Activated CD4-positive, CD25-positive, alpha-beta regulatory T cell treated with anti-CD3 and anti-CD28 coated beads, Interleukin-2, amount 50 U/mL, for 24 hours (primary cell): ENCODE results near the gene CALML6.
A peak's percentile ranks its signal among the peaks of the same experiment; 100 is the strongest.

Experiments used
- ATAC-seq, 2 donors: fragments of 150-1000 bp; cut with Tn5 transposase; one replicate each; pipeline ENCODE4 v1.10.0; 2021; ENCODE audit warnings: mild to moderate bottlenecking in 1 of 2, moderate library complexity in 1 of 2

CALML6 gene

DNA sequence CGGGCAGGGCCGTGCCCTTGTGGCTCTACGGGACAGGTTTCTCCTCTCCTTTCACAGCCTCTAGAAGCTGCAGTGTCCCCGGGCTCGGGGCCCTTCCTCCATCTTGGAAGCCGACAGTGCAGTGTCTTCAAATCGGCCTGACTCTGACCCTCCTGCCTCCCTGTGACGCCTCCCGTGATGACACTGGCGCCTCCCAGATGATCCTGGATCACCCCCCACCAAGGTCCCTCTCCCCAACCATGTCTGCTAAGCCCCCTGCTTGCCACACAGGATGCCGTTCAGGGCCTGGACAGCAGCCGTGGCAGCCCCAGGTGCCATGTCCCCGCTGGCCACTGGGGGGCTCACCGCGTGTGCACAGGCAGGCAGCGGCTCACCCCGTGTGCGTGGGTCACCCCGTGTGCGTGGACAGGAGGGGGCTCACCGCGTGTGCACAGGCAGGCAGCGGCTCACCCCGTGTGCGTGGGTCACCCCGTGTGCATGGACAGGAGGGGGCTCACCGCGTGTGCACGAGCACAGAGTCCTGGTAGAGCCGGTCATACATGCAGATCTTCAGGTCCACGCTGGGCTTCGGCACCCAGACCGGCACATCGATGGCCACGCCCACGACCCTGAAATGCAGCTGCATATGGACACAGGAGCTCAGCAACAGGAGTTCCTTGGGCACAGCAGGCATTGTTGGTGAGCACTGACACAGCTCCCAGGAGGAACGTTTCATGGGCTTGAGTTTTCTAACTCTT is 28.9 kb downstream of the CALML6 start:
- peak; percentile 89 for ATAC-seq

DNA sequence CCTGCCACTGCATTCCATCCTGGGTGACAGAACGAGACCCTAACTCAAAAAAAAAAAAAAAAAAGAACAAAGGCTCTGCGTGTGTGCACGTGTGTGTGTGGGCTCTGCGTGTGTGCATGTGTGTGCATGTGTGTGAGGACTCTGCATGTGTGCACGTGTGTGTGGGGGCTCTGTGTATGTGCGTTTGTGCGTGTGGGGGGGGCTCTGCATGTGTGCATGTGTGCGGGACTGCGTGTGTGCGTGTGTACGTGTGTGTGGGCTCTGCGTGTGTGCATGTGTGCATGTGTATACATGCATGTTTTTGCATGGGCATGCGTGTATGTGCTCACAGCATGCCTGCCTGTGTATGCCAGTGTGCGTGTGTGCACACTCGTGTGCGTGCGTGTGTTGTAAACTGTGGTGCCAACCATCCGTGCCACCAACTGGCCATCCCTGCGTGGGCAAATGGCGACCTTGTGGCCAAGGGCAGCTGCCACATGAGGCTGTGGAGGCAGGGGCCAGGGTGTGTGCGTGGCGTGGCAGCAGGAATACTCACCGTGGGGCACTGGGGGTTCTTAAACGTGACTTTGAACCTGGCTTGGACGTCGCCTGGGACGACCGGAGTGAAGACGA is 30.8 kb downstream of the CALML6 start:
- ATAC-seq: no peak

DNA sequence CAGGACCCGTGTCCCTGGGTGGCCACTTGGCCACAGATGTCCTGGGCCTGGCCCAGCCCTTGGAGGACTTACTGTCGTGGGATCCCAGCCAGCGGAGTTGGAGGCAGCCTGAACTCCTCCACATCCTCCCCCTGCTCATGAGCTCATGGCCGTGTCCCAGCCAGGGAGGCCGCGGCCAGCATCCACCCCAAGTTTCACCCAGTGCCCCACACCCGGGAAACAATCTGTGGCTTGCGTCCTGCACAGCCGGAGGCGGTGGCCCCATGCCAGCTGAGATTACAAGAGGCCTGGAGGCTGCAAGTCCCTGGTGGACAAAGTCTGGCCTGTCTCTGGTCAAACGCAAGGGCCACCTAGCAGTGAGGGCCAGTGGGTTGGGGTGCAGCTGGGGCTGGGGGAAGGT is 31.5 kb downstream of the CALML6 start:
- no peak for ATAC-seq

DNA sequence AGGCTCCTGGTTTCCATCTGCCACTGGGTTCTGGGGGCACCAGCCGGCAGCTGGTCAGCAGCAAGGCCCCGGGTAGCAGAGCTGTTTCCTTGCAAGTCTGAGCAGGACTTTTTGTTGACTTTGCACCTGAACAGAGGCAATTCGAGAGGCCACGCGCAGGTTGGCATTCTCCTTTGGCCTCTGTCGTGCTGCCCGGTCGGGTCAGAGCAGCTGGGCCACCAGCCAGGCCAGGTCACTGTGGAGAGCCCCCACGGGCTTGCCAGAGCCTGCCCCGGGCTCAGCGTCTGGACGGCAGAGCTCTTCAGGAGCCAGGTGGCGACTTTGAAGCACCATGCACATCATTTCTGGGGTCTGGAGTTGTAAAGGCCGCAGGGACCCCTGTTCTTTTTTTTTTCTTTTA is 32.4 kb downstream of the CALML6 start:
- ATAC-seq: no peak

DNA sequence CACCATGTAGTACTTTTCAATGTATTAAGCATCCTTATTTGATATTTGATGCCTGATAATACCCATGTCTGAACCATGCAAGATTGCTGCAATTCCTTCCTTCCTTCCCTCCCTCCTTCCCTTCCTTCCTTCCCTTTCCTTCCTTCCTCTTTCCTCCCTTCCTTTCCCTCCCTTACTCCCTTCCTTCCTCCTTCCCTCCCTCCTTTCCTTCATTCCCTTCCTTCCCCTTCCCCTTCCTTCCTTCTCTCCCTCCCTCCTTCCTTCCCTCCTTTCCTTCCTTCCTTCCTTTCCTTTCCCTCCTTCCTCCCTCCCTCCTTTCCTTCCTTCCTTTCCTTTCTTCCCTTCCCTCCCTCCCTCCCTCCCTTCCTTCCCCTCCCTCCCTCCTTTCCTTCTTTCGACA is 33.7 kb downstream of the CALML6 start:
- ATAC-seq: no peak

DNA sequence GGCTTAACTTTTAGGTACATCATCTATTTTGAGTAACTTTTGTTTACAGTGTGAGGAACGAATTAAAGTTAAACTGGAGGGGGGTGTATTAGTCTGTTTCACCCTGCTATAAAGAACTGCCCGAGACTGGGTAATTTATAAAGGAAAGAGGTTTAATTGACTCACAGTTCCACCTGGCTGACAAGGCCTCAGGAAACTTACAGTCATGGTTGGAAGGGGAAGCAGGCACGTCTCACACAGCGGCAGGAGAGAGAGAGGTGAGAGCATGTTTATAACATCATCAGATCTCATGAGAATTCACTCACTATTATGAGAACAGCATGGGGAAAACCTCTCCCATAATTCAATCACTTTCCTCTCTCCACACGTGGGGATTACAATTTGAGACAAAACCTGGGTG is 35.9 kb downstream of the CALML6 start:
- ATAC-seq: no peak

DNA sequence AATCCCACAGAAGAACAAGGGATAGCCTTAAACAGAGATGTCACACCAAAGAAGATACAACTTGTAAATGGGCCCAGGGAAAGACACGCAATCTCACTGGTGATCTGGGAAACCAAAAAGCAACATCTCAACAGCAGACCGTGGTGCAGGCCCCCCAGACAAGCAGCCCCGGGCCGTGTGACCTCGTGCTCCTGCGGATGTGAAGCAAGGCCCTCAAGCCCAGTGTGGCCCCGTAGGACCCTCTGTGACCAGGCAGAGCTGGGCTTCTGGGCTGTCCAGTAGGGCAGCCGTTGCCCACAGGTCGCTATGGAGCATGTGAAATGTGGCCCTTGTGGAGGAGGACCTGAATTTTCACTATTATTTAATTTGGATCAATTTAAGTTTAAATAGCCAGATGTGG is 39.0 kb downstream of the CALML6 start:
- ATAC-seq: no peak

DNA sequence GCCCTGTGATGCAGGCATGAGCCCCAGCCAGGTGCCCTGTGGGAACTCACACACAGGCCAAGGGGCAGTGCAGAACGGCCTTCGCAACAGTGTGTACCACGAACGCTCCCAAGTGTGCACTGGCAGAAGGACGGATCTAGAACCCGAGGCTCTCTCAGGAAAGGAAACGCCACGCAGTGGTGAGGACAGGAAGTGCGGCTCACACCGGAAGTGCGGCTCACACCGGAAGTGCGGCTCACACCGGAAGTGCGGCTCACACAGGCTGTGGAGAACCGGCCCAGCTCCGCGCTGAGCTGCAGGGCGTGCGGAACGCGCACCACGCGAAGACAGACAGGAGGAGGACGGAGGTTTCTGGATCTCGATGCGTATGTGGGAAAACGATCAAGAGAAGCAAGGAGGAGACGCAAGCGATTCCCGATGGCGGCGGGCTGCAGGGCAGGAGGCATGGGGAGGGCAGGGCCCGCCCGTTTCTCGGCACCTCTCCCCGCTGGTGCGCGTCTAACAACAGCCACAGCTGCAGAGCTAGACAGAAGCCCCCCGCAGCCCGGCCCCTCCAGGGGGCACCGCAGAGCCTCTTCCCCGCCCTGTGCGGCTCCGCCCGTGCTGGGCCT is 39.9 kb downstream of the CALML6 start:
- ATAC-seq: no peak

DNA sequence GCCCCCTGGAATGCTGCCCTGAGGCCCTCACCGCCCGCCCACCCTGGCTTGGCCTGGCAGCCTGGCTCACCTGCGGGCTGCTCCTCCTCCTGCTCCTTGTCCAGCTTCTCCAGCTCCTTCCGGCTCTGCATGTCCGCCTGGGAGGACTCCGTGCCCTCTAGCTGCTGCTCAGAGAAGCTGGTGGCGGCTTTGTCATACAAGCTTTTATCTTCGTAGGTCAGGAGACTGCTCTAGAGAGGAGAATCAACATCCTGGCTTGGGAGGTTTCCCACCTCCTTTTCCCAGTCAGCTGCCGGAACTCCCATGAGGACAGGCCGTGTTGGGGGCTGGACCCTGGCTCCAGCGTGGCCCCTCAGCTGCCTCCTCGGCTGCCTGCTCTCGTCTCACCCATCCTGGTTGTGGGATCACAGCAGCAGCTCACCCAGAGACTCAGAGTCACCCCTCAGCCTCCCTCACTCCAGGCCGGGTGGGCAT is 40.6 kb downstream of the CALML6 start:
- ATAC-seq: no peak

DNA sequence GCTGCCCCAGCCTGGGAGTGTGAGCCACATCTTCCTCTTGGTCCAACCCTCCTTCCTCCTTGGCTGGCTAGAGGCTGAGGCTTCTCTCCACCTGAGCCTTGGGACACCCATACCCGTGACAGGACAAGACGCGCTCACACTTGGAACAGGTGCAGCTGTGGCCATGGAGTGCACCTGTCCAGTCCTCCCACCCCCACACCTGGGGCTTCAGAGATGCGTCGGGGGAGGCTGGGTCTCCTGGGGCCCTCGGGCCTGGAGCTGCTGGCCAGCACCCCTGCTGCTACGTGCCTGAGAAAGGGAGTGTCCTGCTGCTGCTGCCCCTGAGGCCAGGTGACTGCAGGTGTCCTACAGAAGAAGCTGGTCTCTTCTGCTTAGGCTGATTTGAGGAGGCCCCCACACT is 41.0 kb downstream of the CALML6 start:
- ATAC-seq: no peak

DNA sequence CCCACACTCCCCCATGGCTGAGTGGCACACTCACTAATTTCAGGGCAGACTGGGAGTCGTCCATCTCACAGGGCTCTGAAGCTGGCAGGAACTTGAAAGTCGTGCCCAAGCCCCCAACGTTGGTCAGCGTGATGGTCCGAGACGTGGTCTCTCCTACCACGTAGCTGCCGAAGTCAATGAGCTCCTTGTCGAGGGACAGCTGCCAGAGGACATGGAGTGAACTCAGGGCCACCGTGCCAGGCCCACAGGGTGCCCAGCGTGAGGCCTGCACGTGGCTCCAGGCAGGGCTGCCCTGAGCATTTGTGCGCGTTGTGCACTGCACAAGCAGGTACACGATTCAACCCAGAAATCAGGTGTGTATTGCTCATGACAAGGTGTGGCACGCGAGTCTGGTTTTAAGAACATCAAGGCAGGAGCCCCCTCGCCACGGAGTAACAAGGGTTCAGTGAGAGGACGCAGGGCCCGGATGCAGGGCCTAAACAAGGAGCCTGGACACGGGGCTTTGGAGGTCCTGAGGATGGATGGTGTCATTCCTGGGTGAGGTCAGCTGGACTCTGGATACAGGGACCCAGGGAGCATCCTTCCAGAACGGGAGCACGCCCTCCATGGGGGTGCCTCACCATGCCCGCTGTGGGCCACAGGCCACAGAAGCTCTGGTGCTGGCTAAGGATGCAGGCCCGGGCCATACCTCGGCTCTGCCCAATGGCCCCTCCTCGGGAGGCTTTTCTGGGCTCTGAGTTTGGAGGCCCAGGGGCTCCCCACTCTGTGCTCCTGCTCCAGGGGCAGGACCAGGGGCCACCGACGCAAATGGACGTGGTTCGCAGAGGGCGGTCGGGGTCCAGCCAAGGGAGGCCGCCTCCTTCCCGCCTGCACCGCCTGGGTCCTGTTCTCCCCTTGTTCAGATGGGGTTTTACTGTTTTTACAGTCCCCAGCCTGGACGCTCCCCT is 41.8 kb downstream of the CALML6 start:
- ATAC-seq: no peak

DNA sequence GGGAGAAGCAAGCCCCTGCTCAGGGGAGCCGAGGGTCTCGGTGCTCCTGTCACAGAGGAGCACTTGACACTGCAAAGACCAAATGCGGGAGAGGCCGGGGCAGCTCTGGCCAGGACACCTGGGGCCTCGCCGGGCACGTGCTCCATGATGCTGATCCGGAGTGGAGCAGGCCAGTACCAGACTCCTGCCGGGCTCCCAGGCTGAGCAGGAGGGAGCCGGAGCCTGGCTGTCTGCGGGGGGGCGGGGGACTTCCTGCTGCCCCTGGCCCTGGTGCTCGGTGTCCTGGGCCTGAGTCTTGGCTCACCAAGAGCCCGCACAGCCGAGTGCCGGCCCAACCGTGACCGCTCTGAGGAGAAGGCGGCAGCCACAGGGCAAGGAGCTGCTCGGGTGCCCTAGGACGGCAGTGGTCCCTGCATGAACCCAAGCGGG is 42.5 kb downstream of the CALML6 start:
- no peak for ATAC-seq

DNA sequence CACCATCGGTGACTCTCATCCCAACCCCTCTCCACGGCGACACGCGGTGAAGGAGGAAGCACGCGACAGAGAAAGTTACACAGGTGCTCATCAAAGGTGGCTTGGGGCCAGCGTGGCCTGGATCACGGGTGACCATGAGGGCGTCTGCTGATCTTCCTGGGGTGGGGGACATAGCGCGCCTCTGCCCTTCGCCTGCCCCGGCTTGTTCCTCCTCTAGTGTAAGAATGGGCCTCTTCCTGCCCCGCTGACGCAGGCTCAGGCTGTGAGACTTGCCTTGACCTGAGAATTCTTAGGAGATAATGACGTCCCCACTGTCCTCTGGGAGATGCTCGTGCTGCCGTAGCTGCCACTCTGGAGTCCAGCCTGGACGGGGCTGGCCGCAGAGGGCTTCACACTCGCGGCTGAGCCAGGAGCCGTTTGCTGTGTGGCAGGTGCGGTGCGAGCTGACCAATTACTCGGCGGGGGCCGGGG is 43.0 kb downstream of the CALML6 start:
- no peak for ATAC-seq

DNA sequence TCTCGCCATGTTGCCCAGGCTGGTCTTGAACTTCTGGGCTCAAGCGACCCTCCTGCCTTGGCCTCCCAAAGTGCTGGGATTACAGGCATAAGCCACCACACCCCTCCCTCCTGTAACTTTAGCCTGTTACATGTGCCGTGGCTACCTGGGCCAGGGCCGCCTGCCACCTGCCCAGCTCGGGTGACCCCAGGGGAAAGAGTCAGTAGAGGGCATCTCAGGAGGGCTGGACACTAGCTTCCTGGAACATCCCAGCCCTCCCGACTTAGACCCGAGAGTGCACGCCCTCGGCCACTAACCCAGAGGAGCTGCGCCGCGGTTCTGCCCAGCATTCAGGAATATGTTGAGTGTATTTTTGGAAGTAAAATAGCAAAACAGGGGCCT is 44.4 kb downstream of the CALML6 start:
- ATAC-seq: no peak

DNA sequence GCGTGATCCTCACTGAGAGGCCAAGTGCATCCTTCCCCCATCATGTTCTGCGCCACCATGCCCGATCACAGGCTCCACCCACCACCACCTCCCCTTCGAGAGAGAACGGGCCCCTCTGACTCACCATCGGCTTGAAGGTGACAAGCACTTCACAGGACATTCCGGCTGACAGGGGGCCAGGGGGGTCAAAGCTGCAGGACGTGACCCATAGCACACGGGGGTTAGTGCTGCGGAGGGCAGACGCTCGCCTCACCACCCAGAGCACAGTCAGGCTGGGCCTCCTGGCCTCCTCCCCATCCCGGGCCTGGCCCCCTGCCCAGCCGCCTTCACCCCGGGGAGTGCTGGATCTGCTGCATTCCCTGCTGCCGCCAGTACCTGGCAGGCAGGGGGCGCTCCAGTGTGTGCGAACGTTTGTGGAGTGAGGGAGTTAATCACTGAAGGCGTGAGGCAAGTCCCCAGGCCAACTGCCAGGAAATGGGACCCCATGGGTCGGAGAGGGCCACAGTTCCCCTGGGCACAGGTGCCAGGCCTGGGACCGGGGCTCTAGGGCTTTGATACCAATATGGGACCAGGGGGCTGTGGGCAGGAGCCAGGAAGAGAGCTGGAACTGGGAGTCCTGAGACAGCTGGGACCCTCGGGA is 44.9 kb downstream of the CALML6 start:
- peak; percentile 80 to 81 for ATAC-seq

DNA sequence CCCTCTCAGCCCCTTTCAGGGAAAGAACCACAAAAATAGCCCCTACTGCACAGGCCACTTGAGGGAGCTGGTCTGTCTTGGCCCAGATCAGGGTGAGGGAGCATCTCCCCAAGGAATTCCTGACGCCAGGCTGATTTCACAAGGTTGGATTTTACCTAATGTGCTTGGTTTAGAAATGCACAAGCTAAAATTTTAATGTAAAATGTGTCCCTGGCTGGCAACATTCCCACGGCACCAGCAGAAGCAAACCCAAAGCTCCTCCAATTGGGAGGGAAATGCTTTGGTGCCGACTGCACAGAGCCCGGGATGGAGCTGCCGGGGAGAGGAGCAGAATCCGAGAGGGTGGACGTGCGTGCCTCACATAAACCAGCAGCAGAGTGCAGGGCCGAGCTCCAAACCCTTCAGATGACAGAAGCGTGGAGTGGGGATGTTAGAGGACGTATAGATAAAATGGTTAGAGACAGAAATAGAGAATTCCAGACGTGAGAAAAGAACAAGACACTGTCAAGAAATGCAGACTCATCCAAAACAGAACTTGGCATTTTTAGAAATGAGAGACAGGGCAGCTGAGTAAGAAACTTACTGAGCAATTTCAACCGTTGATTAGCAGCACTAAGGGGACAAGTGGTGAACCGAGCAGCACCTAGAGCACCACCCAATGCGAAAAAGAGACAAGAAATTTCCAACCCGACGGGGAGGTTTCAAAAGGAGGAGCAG is 45.6 kb downstream of the CALML6 start:
- ATAC-seq: no peak

DNA sequence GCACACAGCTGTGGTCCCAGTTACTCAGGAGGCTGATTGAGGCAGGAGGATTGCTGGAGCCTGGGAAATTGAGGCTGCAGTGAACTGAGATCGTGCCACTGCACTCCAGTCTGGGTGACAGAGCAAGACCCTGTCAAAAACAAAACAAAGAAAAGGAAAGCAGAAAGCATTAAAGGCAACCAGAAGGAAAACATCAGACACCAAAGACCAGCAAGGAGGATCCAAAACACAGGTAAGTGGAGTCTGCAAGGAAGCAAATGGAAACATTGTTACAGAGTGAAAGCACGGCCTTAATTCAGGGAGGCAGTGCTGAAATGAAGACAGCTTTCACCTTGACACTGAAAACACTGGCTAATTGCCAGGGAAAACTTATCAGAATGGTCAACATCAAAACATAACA is 47.7 kb downstream of the CALML6 start:
- ATAC-seq: no peak

DNA sequence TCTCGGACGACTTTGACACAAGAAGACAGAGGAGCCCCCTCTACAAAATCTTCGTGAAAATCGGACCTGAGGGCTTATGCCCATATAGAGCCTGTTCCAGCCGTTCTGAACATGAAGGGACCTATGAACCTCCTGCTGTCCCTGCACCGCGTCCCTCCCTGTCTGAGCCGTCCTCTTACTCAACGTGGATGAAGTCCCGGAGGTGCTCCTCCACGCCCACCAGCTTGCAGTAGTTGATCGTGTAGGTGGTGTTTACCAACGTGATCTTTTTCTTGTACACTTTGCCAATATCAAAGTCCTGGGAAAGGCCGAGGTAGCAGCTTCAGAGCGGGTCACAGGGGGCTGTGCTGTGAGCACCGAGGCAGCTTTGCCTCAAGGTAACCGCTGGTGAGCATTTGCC is 48.5 kb downstream of the CALML6 start:
- no peak for ATAC-seq

DNA sequence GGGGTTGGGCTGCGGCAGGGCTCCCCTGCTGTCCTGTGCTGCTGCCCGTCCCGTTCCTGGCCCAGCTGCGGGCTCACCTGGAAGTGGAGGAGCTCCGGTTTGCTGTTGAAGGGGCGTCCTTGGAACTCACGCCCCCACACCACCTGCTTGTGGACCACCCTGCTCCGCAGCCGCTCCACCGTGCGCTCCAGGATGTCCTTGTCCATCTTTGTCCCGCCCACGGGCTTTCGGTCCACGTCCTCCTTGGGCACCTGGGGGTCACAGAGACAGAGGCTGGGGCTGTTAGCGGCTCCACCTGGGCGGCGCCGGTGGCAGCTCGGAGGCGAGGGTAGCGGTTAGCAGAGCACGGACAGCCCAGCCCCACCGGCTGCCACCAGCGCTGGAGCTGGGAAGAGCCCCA is 49.8 kb downstream of the CALML6 start:
- ATAC-seq: no peak

DNA sequence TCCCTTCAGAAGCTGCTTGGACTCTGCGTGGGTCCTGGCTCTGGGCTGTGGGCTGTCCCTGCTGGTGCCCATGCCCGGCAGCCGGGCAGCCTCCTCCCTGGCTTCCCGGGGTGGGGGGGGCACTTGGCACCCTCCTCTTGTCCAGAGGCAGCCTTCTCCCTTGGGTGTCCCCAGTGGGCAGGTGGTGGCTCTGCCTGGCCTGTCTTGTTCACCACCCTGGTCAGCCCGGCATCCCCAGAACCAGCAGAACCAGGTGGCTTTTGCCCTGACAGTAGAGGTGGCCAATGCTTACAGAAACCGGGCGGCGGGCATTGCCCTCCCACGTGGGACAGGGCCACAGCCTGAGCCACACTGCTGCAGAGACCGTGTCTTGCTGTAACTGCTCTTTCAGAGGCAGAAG is 50.5 kb downstream of the CALML6 start:
- ATAC-seq: no peak

DNA sequence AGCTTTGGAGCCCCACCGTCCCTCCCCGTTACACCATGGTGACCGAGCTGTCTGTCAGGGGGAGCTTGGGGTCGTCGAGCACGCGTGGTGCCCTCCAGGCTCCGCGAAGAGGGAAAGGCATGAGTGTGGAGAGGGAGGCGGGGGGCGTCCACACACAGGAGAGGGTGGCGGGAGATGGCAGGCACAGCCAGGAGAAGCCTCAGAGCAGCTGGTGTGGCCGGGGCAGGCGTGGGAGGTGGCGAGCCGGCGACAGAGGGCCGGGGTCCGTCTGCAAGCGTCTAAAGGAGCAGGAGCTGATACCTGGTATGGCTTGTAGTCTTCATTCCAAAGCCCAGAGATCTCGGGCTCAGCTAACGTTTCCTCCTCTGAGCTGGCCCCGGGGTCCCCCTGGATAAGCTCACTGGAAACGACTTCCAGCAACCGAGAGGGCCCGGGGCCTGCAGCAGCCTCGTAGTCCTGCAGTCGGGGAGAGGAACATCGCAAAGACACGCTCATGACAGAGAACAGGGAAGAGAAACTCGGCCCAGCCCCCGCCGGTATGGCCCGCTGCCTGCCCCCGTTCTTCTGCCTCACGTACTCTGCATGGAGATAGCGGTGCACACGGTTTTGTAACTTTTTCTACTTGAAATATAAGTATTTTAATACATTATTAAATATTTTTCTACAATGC is 51.1 kb downstream of the CALML6 start:
- no peak for ATAC-seq
